HepG2 (cell line): ENCODE data around the gene SYT1. TPM values are rescaled to one million over a fixed set of nuclear protein-coding genes. Genes with fewer than 3 reads are reported as not detected.

Experiments used
- ATAC-seq: fragments of 200-7000 bp; cut with Tn5 transposase; 3 replicates; pipeline ENCODE4 v1.9.1; 2020; ENCODE audit warnings: mild to moderate bottlenecking, moderate library complexity
- BruUV-seq: library from RNA; stranded (reverse); fragments of 400-500 nt; replicated peaks from 2 replicates; lab custom pipeline; 2021; lab: Mats Ljungman, UMichigan
- CTCF ChIA-PET: fragments of 300-600 bp; formaldehyde crosslinking; extraction: SDS; loops from one replicate; lab custom pipeline; 2021; ENCODE audit warnings: low total read pairs, inconsistent platforms, low intra/inter-chr PET ratio; lab: Yijun Ruan, JAX
- POLR2A ChIA-PET: fragments of 350-600 bp; sonication (Branson Sonifier 250); formaldehyde crosslinking; loops from one replicate; lab custom pipeline; 2020; ENCODE audit warnings: antibody characterized with exemption, inconsistent platforms; lab: Yijun Ruan, JAX
- DNase-seq: peaks from one replicate; pipeline ENCODE4 v3.0.0-alpha.2; 2015; ENCODE audit warnings: low spot score
- FAIRE-seq: peaks from 3 replicates; lab custom pipeline; 2011; peaks lifted over from hg19 to GRCh38; lab: Jason Lieb, UNC
- H2AFZ ChIP-seq: one replicate; pipeline ENCODE4 v1.6.1; 2011; ENCODE audit warnings: low read length, inconsistent platforms
- H3K27ac ChIP-seq: fragments of 300-600 bp; 3 replicates; pipeline ENCODE4 v1.8.0; 2011; ENCODE audit warnings: mixed run types, mild to moderate bottlenecking, mixed read lengths, low read length, inconsistent platforms; ENCODE audit not compliant: insufficient read depth; ENCODE audit errors: extremely low read length
- H3K27me3 ChIP-seq, 2 experiments: fragments of 200-600 bp in 1 of 2; 2 replicates in 1 of 2; 3 replicates in 1 of 2; pipeline versions ENCODE4 v1.6.0 to v1.8.0; 2011; ENCODE audit warnings: low read length in 2 of 2, mild to moderate bottlenecking in 2 of 2, moderate library complexity in 2 of 2, inconsistent platforms in 1 of 2; ENCODE audit not compliant: insufficient read depth in 2 of 2, control insufficient read depth in 1 of 2
- H3K36me3 ChIP-seq, 2 experiments: fragments of 200-600 bp in 1 of 2; replicated peaks in 1 of 2; 2 replicates in 1 of 2; 3 replicates in 1 of 2; pipeline versions ENCODE4 v1.5.1 to v1.8.0; 2011; ENCODE audit warnings: low read length in 2 of 2, inconsistent platforms in 1 of 2; ENCODE audit not compliant: insufficient read depth in 2 of 2, control insufficient read depth in 1 of 2
- H3K4me1 ChIP-seq: 2 replicates; pipeline ENCODE4 v1.5.1; 2012; ENCODE audit warnings: low read length, inconsistent platforms; ENCODE audit not compliant: insufficient read depth
- H3K4me2 ChIP-seq: 2 replicates; pipeline ENCODE4 v1.6.0; 2011; ENCODE audit warnings: low read depth, low read length, inconsistent platforms
- H3K4me3 ChIP-seq, 3 experiments: fragments of 200-600 bp in 1 of 3; sonication (generic), shearing (Covaris generic) in 1 of 3; replicated peaks in 1 of 3; 2 replicates each; pipeline ENCODE4 v1.5.1; 2011 to 2016; ENCODE audit warnings: low read length in 3 of 3, inconsistent platforms in 2 of 3, low read depth in 2 of 3, mild to moderate bottlenecking in 2 of 3, control low read depth in 1 of 3, mixed read lengths in 1 of 3; ENCODE audit not compliant: insufficient read depth in 1 of 3
- H3K79me2 ChIP-seq: one replicate; pipeline ENCODE4 v1.6.1; 2011; ENCODE audit warnings: low read length, inconsistent platforms; ENCODE audit not compliant: insufficient read depth
- H3K9ac ChIP-seq: 2 replicates; pipeline ENCODE4 v1.6.0; 2011; ENCODE audit warnings: mild to moderate bottlenecking, low read depth, low read length, inconsistent platforms; ENCODE audit not compliant: insufficient read depth
- H3K9me3 ChIP-seq: 2 replicates; pipeline ENCODE4 v1.5.1; 2012; ENCODE audit warnings: mild to moderate bottlenecking, low read length
- H4K20me1 ChIP-seq: 2 replicates; pipeline ENCODE4 v1.6.0; 2011; ENCODE audit warnings: inconsistent platforms, mild to moderate bottlenecking, low read length, moderate library complexity; ENCODE audit not compliant: insufficient read depth
- ATF7-NPFF ChIP-seq: sonication (generic); formaldehyde crosslinking; IDR thresholded peaks from 2 replicates; pipeline ENCODE4 v1.8.1; 2023; ENCODE audit warnings: mild to moderate bottlenecking, low read depth, missing genetic modification reagents, moderate library complexity
- EHMT2 ChIP-seq: fragments of 200-600 bp; sonication (generic); IDR thresholded peaks from 2 replicates; pipeline ENCODE4 v1.7.0; 2017; ENCODE audit warnings: antibody characterized with exemption, low read depth, low read length, borderline replicate concordance
- HNF4A ChIP-seq: sonication (generic); formaldehyde crosslinking; IDR thresholded peaks from 2 replicates; pipeline ENCODE4 v1.4.0; 2020; ENCODE audit warnings: missing genetic modification reagents
- KDM5A ChIP-seq: fragments of 200-600 bp; sonication (generic); IDR thresholded peaks from 2 replicates; pipeline ENCODE4 v1.7.0; 2018; ENCODE audit warnings: antibody characterized with exemption, mild to moderate bottlenecking, low read length, borderline replicate concordance
- KLF12 ChIP-seq: sonication (generic); formaldehyde crosslinking; IDR thresholded peaks from 2 replicates; pipeline ENCODE4 v1.4.0; 2020; ENCODE audit warnings: missing genetic modification reagents, borderline replicate concordance
- NFE2 ChIP-seq: sonication (generic); formaldehyde crosslinking; IDR thresholded peaks from 2 replicates; pipeline ENCODE4 v1.4.0; 2020; ENCODE audit warnings: missing genetic modification reagents
- NFKBIZ ChIP-seq: IDR thresholded peaks from 2 replicates; pipeline ENCODE4 v1.6.1; 2018; ENCODE audit warnings: missing genetic modification reagents, missing compliant biosample characterization
- NR2F6 ChIP-seq, 2 experiments: IDR thresholded peaks; 2 replicates each; pipeline ENCODE4 v1.6.1; 2016; ENCODE audit warnings: antibody characterized with exemption in 1 of 2, mild to moderate bottlenecking in 1 of 2
- POGZ ChIP-seq: sonication (generic); formaldehyde crosslinking; IDR thresholded peaks from 2 replicates; pipeline ENCODE4 v1.4.0; 2020; ENCODE audit warnings: mild to moderate bottlenecking, missing genetic modification reagents
- SAP130 ChIP-seq: IDR thresholded peaks from 2 replicates; pipeline ENCODE4 v1.6.1; 2016; ENCODE audit warnings: low read depth
- STAG1 ChIP-seq: sonication (generic); formaldehyde crosslinking; IDR thresholded peaks from 2 replicates; pipeline ENCODE4 v1.4.0; 2020; ENCODE audit warnings: missing genetic modification reagents
- TEAD3 ChIP-seq: optimal IDR thresholded peaks from 2 replicates; pipeline ENCODE3; 2016; ENCODE audit warnings: borderline replicate concordance
- ZNF235 ChIP-seq: sonication (generic); formaldehyde crosslinking; IDR thresholded peaks from 2 replicates; pipeline ENCODE4 v1.8.1; 2023; ENCODE audit warnings: mild to moderate bottlenecking, missing genetic modification reagents, borderline replicate concordance
- ZNF44 ChIP-seq: sonication (generic); formaldehyde crosslinking; IDR thresholded peaks from 2 replicates; pipeline ENCODE4 v1.5.1; 2020; ENCODE audit warnings: mild to moderate bottlenecking, missing genetic modification reagents
- ZNF614 ChIP-seq: IDR thresholded peaks from 2 replicates; pipeline ENCODE4 v1.6.1; 2018; ENCODE audit warnings: missing biosample characterization, missing genetic modification reagents, inconsistent platforms, borderline replicate concordance
- ZNF619 ChIP-seq: sonication (generic); formaldehyde crosslinking; IDR thresholded peaks from 2 replicates; pipeline ENCODE4 v1.4.0; 2020; ENCODE audit warnings: mild to moderate bottlenecking, missing genetic modification reagents
- ZNF670 ChIP-seq: sonication (generic); formaldehyde crosslinking; IDR thresholded peaks from 2 replicates; pipeline ENCODE4 v1.8.0; 2022; ENCODE audit warnings: mild to moderate bottlenecking, missing genetic modification reagents, borderline replicate concordance
- ZNF766 ChIP-seq: sonication (generic); formaldehyde crosslinking; IDR thresholded peaks from 2 replicates; pipeline ENCODE4 v1.5.0; 2020; ENCODE audit warnings: missing genetic modification reagents, borderline replicate concordance
- in situ Hi-C: cut with HindIII; loops from 2 replicates; pipeline ENCODE4 v1.10.0; 2017; ENCODE audit warnings: low pct_unique_long_range_greater_than_20kb; ENCODE audit not compliant: extremely low pct_ligation_motif_present
- intact Hi-C: fragments of 100-400 bp; cut with micrococcal nuclease; formaldehyde crosslinking; loops from one replicate; pipeline ENCODE4 v1.10.0; 2022; ENCODE audit not compliant: unreplicated experiment
- polyA plus RNA-seq, 8 experiments: library from polyadenylated mRNA; depleted of rRNA in 3 of 8; stranded (reverse) in 7 of 8; unstranded in 1 of 8; fragments of >200 nt; fragmentation: Illumina TruSeq in 4 of 8; extraction: Trizol in 4 of 8; gene quantifications; 2 replicates each; pipeline versions ENCODE4 v1.2.1 to v1.2.3, GENCODE V29; 2011 to 2016; ENCODE audit warnings: low read depth in 4 of 8, missing spikeins in 1 of 8, mixed read lengths in 1 of 8; ENCODE audit not compliant: insufficient read depth in 1 of 8
- total RNA-seq, 5 experiments: library from RNA; depleted of rRNA; stranded (reverse); fragments of >200 nt; fragmentation: Illumina TruSeq; extraction: Trizol; gene quantifications; 2 replicates each; pipeline ENCODE4 v1.2.3, GENCODE V29; 2016; ENCODE audit warnings: low read depth in 1 of 5
- TF ChIP-seq, protein P1 (sequence below): sonication (generic); formaldehyde crosslinking; IDR thresholded peaks from 2 replicates; pipeline ENCODE4 v1.4.0; 2020; ENCODE audit warnings: missing genetic modification reagents

Gene SYT1
- total and polyA plus RNA-seq, 2 of the 13 experiments (the other 11 are each of a cell fraction or from before 2014, with no cell fraction given): not detected

DNA sequence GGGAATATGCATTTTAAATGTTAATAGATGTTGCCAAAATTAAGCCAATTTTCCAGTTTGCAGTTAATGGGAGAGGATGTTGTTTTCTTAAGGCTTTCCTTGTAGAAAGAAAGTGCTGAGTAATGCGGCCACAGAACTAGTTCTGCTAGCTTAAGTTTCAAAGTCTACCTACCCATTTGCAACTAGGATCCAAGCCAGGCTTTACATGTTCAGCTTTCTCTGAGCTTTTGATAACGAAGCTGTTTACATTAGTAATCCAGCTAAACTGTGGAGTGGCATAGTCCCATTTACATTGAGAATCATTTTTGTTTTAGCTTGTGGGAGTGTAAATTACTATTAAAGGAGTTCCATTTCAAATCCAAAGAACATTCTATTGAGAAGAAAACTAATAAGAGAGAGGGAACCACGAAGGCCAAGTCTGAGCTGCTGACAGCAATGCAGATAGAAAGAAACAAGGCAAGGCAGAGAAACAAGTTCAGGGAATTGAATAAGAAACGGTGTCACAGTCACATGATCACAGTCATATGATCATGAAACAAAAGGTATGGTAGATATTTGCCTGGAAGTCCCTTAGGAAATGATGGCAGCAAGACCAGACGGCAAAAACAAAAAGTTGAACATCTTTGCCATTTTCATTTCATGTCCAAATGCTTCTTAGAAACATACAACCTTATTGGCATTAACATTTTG lies 551.3 kb downstream of the SYT1 start (continued):
- TF ChIP-seq ZNF44: no peak
- TF ChIP-seq HNF4A (CRISPR knock-in tag): peak; percentile 18; the same call in 1 of the 2 replicates
- no peak for TF ChIP-seq KDM5A
- peak; percentile 30; the same call in 1 of the 2 replicates for TF ChIP-seq NFE2 (CRISPR knock-in tag)
- no peak for TF ChIP-seq ZNF235 (CRISPR knock-in tag)

DNA sequence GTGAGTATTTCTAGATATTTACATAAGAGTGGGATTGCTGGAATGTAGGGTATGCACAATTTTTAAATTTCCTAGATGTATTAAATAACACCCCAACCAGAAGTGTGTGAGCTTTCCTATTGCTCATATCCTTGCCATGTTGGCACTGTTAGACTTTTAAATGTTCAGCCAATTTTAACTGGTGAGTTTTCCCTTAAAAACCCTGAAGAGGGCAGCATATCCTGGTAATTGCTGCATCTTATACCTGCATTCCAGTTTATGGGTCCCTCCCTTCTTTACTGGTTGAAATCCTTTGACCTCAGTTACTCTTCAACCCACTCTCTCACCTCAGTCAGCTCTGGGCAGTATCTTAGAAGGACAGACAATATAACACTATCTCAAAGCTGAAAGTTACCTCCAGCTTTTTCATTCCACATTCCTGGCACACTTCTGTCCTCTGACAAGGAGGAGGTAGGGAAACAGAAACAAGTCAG lies 555.6 kb downstream of the SYT1 start:
- DNase-seq (peak; percentile 73), FAIRE-seq (peak; percentile 63), ATAC-seq (peak; percentile 72)
- Histone ChIP-seq H3K4me1 (peaks cover 73% of the 10 kb centered on the region), H3K9ac (peak overlapping the region; percentile 29; the same call in 1 of the 2 replicates), H2AFZ (no peak overlapping the region), H3K36me3 (no peaks in the 10 kb centered on the region), H3K27me3 (no peaks in the 10 kb centered on the region), H3K4me3 (no peak overlapping the region), H3K27ac (no peak overlapping the region), H3K79me2 (no peaks in the 10 kb centered on the region), H3K4me2 (peak overlapping the region; percentile 33), H4K20me1 (no peaks in the 10 kb centered on the region), H3K9me3 (no peaks in the 10 kb centered on the region)
- intact Hi-C loops (loop anchor here (1.0 to 5.0 kb wide), 5 partner anchors 112 to 767 kb away; partner anchors contain the start of gene PAWR), in situ Hi-C loops (no loop called here)
- ChIA-PET POLR2A (interaction anchor here (0.9 to 1.4 kb wide), 3 partner anchors 110 to 130 kb away, joined by 3 to 7 read pairs (median 6); no protein-coding TSS in a partner anchor), CTCF (interaction anchor here (1.4 to 2.8 kb wide), 2 partner anchors 128 to 318 kb away, joined by 3 to 17 read pairs; no protein-coding TSS in a partner anchor)
- no TSS peak for BruUV-seq
- TF ChIP-seq, protein P1, sequence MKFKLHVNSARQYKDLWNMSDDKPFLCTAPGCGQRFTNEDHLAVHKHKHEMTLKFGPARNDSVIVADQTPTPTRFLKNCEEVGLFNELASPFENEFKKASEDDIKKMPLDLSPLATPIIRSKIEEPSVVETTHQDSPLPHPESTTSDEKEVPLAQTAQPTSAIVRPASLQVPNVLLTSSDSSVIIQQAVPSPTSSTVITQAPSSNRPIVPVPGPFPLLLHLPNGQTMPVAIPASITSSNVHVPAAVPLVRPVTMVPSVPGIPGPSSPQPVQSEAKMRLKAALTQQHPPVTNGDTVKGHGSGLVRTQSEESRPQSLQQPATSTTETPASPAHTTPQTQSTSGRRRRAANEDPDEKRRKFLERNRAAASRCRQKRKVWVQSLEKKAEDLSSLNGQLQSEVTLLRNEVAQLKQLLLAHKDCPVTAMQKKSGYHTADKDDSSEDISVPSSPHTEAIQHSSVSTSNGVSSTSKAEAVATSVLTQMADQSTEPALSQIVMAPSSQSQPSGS (CRISPR knock-in tag): no peak
- no peak for TF ChIP-seq ATF7-NPFF
- peak; percentile 33; the same call in 1 of the 2 replicates for TF ChIP-seq NFKBIZ (CRISPR knock-in tag)
- TF ChIP-seq NR2F6 (IDR thresholded peaks at IDR 0.05): no peak
- TF ChIP-seq NR2F6 (CRISPR knock-in tag; IDR thresholded peaks at IDR 0.05): peak; percentile 33; the same call in 1 of the 2 replicates
- TF ChIP-seq ZNF614 (CRISPR knock-in tag): peak; percentile 41; the same call in 1 of the 2 replicates
- TF ChIP-seq TEAD3 (CRISPR knock-in tag): peak; percentile 74
- TF ChIP-seq ZNF670 (CRISPR knock-in tag): no peak
- no peak; the same call in 1 of the 2 replicates for TF ChIP-seq EHMT2
- TF ChIP-seq KLF12 (CRISPR knock-in tag): no peak
- 0 out of 2 replicates have a peak, but pooled peaks have one; percentile 15 for TF ChIP-seq POGZ (CRISPR knock-in tag)
- peak; percentile 85 for TF ChIP-seq STAG1 (CRISPR knock-in tag)
- TF ChIP-seq SAP130 (CRISPR knock-in tag): peak; percentile 25; the same call in 1 of the 2 replicates
- no peak for TF ChIP-seq ZNF619
- no peak for TF ChIP-seq ZNF766
